ENCODE measurements around the gene CA10.

DNA sequence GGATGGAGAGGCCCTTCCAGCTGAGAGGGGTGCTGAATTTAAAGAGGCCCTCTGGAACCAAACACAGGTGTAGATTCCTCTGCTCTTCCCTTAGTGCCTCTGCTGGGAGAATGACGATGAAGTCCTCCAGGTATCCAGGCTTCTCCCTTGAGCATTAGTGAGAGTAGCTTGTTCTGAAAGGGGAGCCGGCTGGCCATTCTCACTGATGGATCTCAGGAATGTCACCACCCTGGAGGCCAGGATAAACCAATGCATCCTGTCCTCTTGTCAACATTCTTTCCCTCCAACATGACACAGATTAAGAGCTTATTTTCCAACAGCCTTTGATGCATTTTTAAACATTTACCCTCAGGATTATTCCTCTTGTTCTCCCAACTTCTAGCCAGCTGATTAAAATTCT lies 325.5 kb downstream of the CA10 start:
- no peak for TF ChIP-seq CTCF (IDR thresholded peaks at IDR 0.05; ENCODE audit: insufficient read depth, low read length, poor library complexity, severe bottlenecking)
- no peak for TF ChIP-seq EZH2phosphoT487 (conservative IDR thresholded peaks at IDR 0.05; ENCODE audit: low read length)

Data from SU-DHL-6 (cell line).